HG03196 (cell line): ENCODE measurements around the gene GIN1.

Experiments used
- ATAC-seq: cut with Tn5 transposase; IDR thresholded peaks from one replicate; pipeline ENCODE4 v1.9.1; 2021; ENCODE audit not compliant: unreplicated experiment

GIN1 gene

DNA sequence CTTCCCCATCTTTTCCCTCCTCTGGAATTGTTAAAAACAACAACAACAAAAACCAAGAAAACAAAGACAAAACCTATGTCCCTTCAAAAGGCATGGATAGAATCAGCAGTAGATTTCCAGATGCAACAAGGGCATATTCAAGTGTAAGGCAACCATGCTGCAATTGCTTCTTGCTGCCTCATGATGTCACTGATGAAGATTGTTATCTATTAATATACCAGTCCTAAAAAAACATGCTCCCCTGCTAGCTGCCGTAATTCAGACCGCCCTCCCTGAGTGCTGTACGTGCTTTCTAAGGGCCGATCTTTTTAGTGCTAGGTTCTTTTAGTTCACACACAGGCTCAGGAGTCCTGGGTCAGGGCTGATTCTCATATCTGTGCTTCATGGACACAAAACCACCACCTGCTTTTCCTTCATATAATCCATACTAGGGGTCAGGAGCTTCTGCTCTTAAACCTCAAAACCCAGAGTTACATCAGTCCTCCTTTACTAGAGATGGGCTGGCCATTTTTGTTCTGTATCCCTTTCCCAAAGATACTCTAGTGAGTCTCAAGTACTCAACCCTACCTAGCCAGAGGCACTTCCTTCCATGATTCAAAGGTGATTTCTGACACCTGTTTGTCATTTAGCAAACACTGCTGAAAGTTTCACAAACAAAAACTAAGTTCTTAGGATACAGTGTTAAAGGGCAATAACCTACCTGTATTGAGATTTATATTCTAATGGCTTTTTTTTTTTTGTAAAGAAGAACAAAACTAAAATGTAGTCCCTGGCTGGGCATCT lies 82.1 kb downstream of the GIN1 start:
- no peak for ATAC-seq

DNA sequence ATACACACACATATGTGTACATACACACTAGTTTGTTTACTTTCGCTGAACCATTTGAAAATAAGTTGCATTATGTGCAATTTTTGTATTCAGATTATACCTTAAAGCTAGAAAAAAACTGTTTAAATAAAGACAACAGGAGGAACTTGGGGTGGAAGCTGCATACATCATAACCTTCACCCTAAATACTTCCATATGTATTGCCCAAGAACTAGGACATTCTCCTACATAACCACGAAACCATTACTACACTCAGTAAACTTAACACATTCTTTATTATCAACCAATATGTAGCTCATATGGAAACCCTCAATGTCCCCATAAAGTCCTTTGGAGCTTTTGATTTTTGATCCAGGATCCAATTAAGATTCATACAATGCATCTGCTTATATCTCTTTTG lies 83.3 kb downstream of the GIN1 start:
- ATAC-seq = no peak
